A549 (cell line): ENCODE data around the gene KRT76. TPM values are rescaled to one million over a fixed set of nuclear protein-coding genes. Genes with fewer than 3 reads are reported as not detected.

Experiments
- ATAC-seq, 2 experiments: fragments of 200-7000 bp in 1 of 2; fragments of >200 bp in 1 of 2; cut with Nextera tagmentation in 1 of 2; cut with Tn5 transposase in 1 of 2; 3 replicates each; pipeline versions ENCODE4 v1.8.0 to v1.9.1; 2018 to 2020; ENCODE audit warnings: mild to moderate bottlenecking in 1 of 2, moderate library complexity in 1 of 2
- CTCF ChIA-PET: fragments of 300-600 bp; sonication (Branson Sonifier 250); formaldehyde crosslinking; extraction: SDS; loops from one replicate; lab custom pipeline; 2021; ENCODE audit warnings: antibody characterized with exemption, inconsistent platforms; lab: Yijun Ruan, JAX
- POLR2A ChIA-PET: fragments of 350-600 bp; formaldehyde crosslinking; extraction: SDS; loops from one replicate; lab custom pipeline; 2021; ENCODE audit warnings: antibody characterized with exemption, inconsistent platforms; lab: Yijun Ruan, JAX
- DNase-seq, 2 experiments: peaks; one replicate each; pipeline versions ENCODE4 v3.0.0 to v3.0.0-alpha.2; 2011 to 2016; ENCODE audit warnings: low read depth in 1 of 2, low spot score in 1 of 2
- FAIRE-seq: peaks from 2 replicates; lab custom pipeline; 2011; peaks lifted over from hg19 to GRCh38; lab: Jason Lieb, UNC
- H3K27ac ChIP-seq, 2 experiments: fragments of >200 bp; sonication (Bioruptor Twin); formaldehyde crosslinking; 3 replicates each; pipeline ENCODE4 v1.5.1; 2016 to 2017
- H3K4me1 ChIP-seq: fragments of >200 bp; sonication (Bioruptor Twin); formaldehyde crosslinking; 3 replicates; pipeline ENCODE4 v1.6.1; 2016
- H3K4me2 ChIP-seq: fragments of >200 bp; sonication (Bioruptor Twin); formaldehyde crosslinking; 3 replicates; pipeline ENCODE4 v1.6.1; 2016
- H3K4me3 ChIP-seq: fragments of >200 bp; sonication (Bioruptor Twin); formaldehyde crosslinking; 3 replicates; pipeline ENCODE4 v1.5.1; 2016
- H3K9me3 ChIP-seq: fragments of >200 bp; sonication (Bioruptor Twin); formaldehyde crosslinking; 3 replicates; pipeline ENCODE4 v1.6.1; 2016
- FOSL2 ChIP-seq, 2 experiments: fragments of 450-650 bp in 1 of 2; fragments of >200 bp in 1 of 2; sonication (Bioruptor Twin) in 1 of 2; formaldehyde crosslinking; IDR thresholded peaks; 2 replicates each; pipeline versions ENCODE4 v1.5.0 to v1.6.1; 2016 to 2020; ENCODE audit warnings: mild to moderate bottlenecking in 1 of 2, moderate library complexity in 1 of 2
- JUNB ChIP-seq: fragments of >200 bp; sonication (Bioruptor Twin); formaldehyde crosslinking; IDR thresholded peaks from 2 replicates; pipeline ENCODE4 v1.6.1; 2016
- POLR2AphosphoS2 ChIP-seq: conservative IDR thresholded peaks from 2 replicates; pipeline ENCODE4 v1.6.1; 2012; ENCODE audit warnings: low read length, improper control_type of control experiment, inconsistent platforms
- WGBS: methylation state at CpG from one replicate; pipeline ENCODE4 v1.1.6; 2017; ENCODE audit errors: missing lambda C conversion rate; 5-methylcytosine and 5-hydroxymethylcytosine counted together
- polyA plus RNA-seq, 4 experiments: library from polyadenylated mRNA; depleted of rRNA in 3 of 4; stranded (reverse); fragments of >200 nt; fragmentation: RNase III in 1 of 4; extraction: RNeasy Plus Mini Kit Qiagen cat#74134 plus additional on column Dnase treatment in 1 of 4; gene quantifications; 2 replicates in 3 of 4; 3 replicates in 1 of 4; pipeline ENCODE4 v1.2.3, GENCODE V29; 2011 to 2017
- small RNA-seq, 6 experiments: library from RNA; depleted of rRNA; stranded (forward); fragments of <200 nt; gene quantifications; one replicate each; pipeline ENCODE3, GENCODE V24; 2012

KRT76 gene
- polyA plus RNA-seq, 2 of the 4 experiments (the other 2 are of a cell fraction): not detected

- TF ChIP-seq FOSL2 (IDR thresholded peaks at IDR 0.05) (no peak), FOSL2 (CRISPR knock-in tag; IDR thresholded peaks at IDR 0.05) (peak; percentile 37; the same call in 1 of the 2 replicates), JUNB (peak; percentile 23; the same call in 1 of the 2 replicates), POLR2AphosphoS2 (no peak)
- TF ChIP-seq, all 56 proteins: peak for 2
- Histone ChIP-seq H3K27ac (no peak overlapping the region), H3K4me3 (no peak overlapping the region), H3K4me1 (peaks cover 9% of the 10 kb centered on the region; the same call in 2 of the 3 replicates), H3K9me3 (no peaks in the 10 kb centered on the region), H3K4me2 (0 out of 3 replicates have a peak overlapping the region, but pooled peaks have one; percentile 4)
- peak; percentile 30 to 75 for DNase-seq
- CTCF ChIA-PET: interaction anchor here (0.6 to 1.3 kb wide), 3 partner anchors 145 to 581 kb away, joined by 3 to 4 read pairs (median 3); no protein-coding TSS in a partner anchor
- ATAC-seq: peak; percentile 59 to 69; a peak in 5 of 6 replicates
- no peak for FAIRE-seq
- POLR2A ChIA-PET: interaction anchor here (0.8 kb wide), 1 partner anchor 154 kb away, joined by 3 read pairs; no protein-coding TSS in a partner anchor
- WGBS: 15% methylated on average over 8 of the region's 8 CpGs
Measured at GRCh38 chr12:52720365-52720886, 56.7 kb downstream of the KRT76 start.

Small RNAs within 50 kb of the gene (small RNA-seq; reads per million reads assigned to genes)
- 0 reads per million in 6 experiments for gene AC107016.2

Other genes starting within 250 kb of the KRT76 start
- not detected in 2 replicates for gene KRT71, start 224.2 kb downstream of the KRT76 start, polyA plus RNA-seq (2011; rRNA removed)
- not detected in 3 replicates for gene KRT71, start 224.2 kb downstream of the KRT76 start, polyA plus RNA-seq (2017; fragmentation: RNase III; extraction: RNeasy Plus Mini Kit Qiagen cat#74134 plus additional on column Dnase treatment)
- not detected in 2 replicates for gene KRT74, start 203.5 kb downstream of the KRT76 start, polyA plus RNA-seq (2011; rRNA removed)
- not detected in 3 replicates for gene KRT74, start 203.5 kb downstream of the KRT76 start, polyA plus RNA-seq (2017; fragmentation: RNase III; extraction: RNeasy Plus Mini Kit Qiagen cat#74134 plus additional on column Dnase treatment)
- gene KRT72, start 175.9 kb downstream of the KRT76 start, polyA plus RNA-seq (2011; rRNA removed): not detected in 2 replicates
- not detected in 3 replicates for gene KRT72, start 175.9 kb downstream of the KRT76 start, polyA plus RNA-seq (2017; fragmentation: RNase III; extraction: RNeasy Plus Mini Kit Qiagen cat#74134 plus additional on column Dnase treatment)
- gene KRT73, start 158.8 kb downstream of the KRT76 start, polyA plus RNA-seq (2011; rRNA removed): not detected in 2 replicates
- not detected in 3 replicates for gene KRT73, start 158.8 kb downstream of the KRT76 start, polyA plus RNA-seq (2017; fragmentation: RNase III; extraction: RNeasy Plus Mini Kit Qiagen cat#74134 plus additional on column Dnase treatment)
- gene KRT2, start 125.1 kb downstream of the KRT76 start, polyA plus RNA-seq (2011; rRNA removed): 0.09 TPM in 1 of 2 replicates, not detected in the other
- 0.08 TPM in 1 of 3 replicates, not detected in the others for gene KRT2, start 125.1 kb downstream of the KRT76 start, polyA plus RNA-seq (2017; fragmentation: RNase III; extraction: RNeasy Plus Mini Kit Qiagen cat#74134 plus additional on column Dnase treatment)
- gene KRT1, start 96.9 kb downstream of the KRT76 start, polyA plus RNA-seq (2011; rRNA removed): not detected in 2 replicates
- not detected in 3 replicates for gene KRT1, start 96.9 kb downstream of the KRT76 start, polyA plus RNA-seq (2017; fragmentation: RNase III; extraction: RNeasy Plus Mini Kit Qiagen cat#74134 plus additional on column Dnase treatment)
- 0.03 TPM in 2 replicates for gene KRT77, start 73.8 kb downstream of the KRT76 start, polyA plus RNA-seq (2011; rRNA removed)
- gene KRT77, start 73.8 kb downstream of the KRT76 start, polyA plus RNA-seq (2017; fragmentation: RNase III; extraction: RNeasy Plus Mini Kit Qiagen cat#74134 plus additional on column Dnase treatment): not detected in 3 replicates
- gene KRT3, start 18.8 kb upstream of the KRT76 start, polyA plus RNA-seq (2011; rRNA removed): 0.04 and 0.07 TPM in 2 replicates
- gene KRT3, start 18.8 kb upstream of the KRT76 start, polyA plus RNA-seq (2017; fragmentation: RNase III; extraction: RNeasy Plus Mini Kit Qiagen cat#74134 plus additional on column Dnase treatment): 0.06 to 0.07 TPM in 2 of 3 replicates, not detected in the other
- gene KRT4, start 36.8 kb upstream of the KRT76 start, polyA plus RNA-seq (2011; rRNA removed): 12.7 and 12.8 TPM in 2 replicates
- gene KRT4, start 36.8 kb upstream of the KRT76 start, polyA plus RNA-seq (2017; fragmentation: RNase III; extraction: RNeasy Plus Mini Kit Qiagen cat#74134 plus additional on column Dnase treatment): 2.1 to 3.2 TPM (median 2.8 TPM) in 3 replicates
- 0.05 and 0.07 TPM in 2 replicates for gene KRT79, start 57.0 kb upstream of the KRT76 start, polyA plus RNA-seq (2011; rRNA removed)
- 0.08 TPM in 1 of 3 replicates, not detected in the others for gene KRT79, start 57.0 kb upstream of the KRT76 start, polyA plus RNA-seq (2017; fragmentation: RNase III; extraction: RNeasy Plus Mini Kit Qiagen cat#74134 plus additional on column Dnase treatment)
- gene KRT78, start 71.6 kb upstream of the KRT76 start, polyA plus RNA-seq (2011; rRNA removed): 0.09 TPM in 1 of 2 replicates, not detected in the other
- gene KRT78, start 71.6 kb upstream of the KRT76 start, polyA plus RNA-seq (2017; fragmentation: RNase III; extraction: RNeasy Plus Mini Kit Qiagen cat#74134 plus additional on column Dnase treatment): 0.12 TPM in 2 of 3 replicates, not detected in the other
- 1,385 and 2,250 TPM in 2 replicates for gene KRT8, start 127.7 kb upstream of the KRT76 start, polyA plus RNA-seq (2011; rRNA removed)
- 3,173 to 3,781 TPM (median 3,633 TPM) in 3 replicates for gene KRT8, start 127.7 kb upstream of the KRT76 start, polyA plus RNA-seq (2017; fragmentation: RNase III; extraction: RNeasy Plus Mini Kit Qiagen cat#74134 plus additional on column Dnase treatment)
- 2,476 and 2,635 TPM in 2 replicates for gene KRT18, start 171.8 kb upstream of the KRT76 start, polyA plus RNA-seq (2011; rRNA removed)
- gene KRT18, start 171.8 kb upstream of the KRT76 start, polyA plus RNA-seq (2017; fragmentation: RNase III; extraction: RNeasy Plus Mini Kit Qiagen cat#74134 plus additional on column Dnase treatment): 2,534 to 2,941 TPM (median 2,752 TPM) in 3 replicates
- 577 and 650 TPM in 2 replicates for gene EIF4B, start 229.1 kb upstream of the KRT76 start, polyA plus RNA-seq (2011; rRNA removed)
- gene EIF4B, start 229.1 kb upstream of the KRT76 start, polyA plus RNA-seq (2017; fragmentation: RNase III; extraction: RNeasy Plus Mini Kit Qiagen cat#74134 plus additional on column Dnase treatment): 363 to 377 TPM (median 375 TPM) in 3 replicates